Epithelial cell of proximal tubule (primary cell): Measurements from ENCODE around the gene AP1B1. TPM values are rescaled to one million over a fixed set of nuclear protein-coding genes. Genes with fewer than 3 reads are reported as not detected.
A peak's percentile ranks its signal among the peaks of the same experiment; 100 is the strongest.
"Not testable (repeated sequence)": the region's sequence is repeated elsewhere in the genome, so short reads cannot be mapped to it uniquely, and the experiment has no call there.

Experiments
- DNase-seq: peaks from one replicate; pipeline ENCODE4 v3.0.0-alpha.2; 2011; ENCODE audit warnings: low read depth
- H3K4me3 ChIP-seq: 2 replicates; pipeline ENCODE4 v1.5.1; 2011; ENCODE audit warnings: low read depth, mild to moderate bottlenecking, low read length
- CTCF ChIP-seq: conservative IDR thresholded peaks from 2 replicates; pipeline ENCODE4 v1.5.1; 2012; ENCODE audit warnings: low read depth, mild to moderate bottlenecking, low read length
- total RNA-seq: library from RNA; depleted of rRNA; stranded (reverse); fragments of >200 nt; gene quantifications from 2 replicates; pipeline ENCODE4 v1.2.3, GENCODE V29; 2015

AP1B1 gene
- total RNA-seq, 1 donor from 2014 or later: 50.3 TPM

GRCh38 chr22:29348956-29349355 lies 39.4 kb downstream of the AP1B1 start:
- no peak for TF ChIP-seq CTCF
- DNase-seq: no peak

GRCh38 chr22:29348041-29348440 lies 40.3 kb downstream of the AP1B1 start:
- TF ChIP-seq CTCF: no peak
- DNase-seq: no peak
- H3K4me3 ChIP-seq: no peak overlapping the region

More at GRCh38 chr22:29348956-29349355, 39.4 kb downstream of the AP1B1 start:
- H3K4me3 ChIP-seq: no peak overlapping the region

DNA sequence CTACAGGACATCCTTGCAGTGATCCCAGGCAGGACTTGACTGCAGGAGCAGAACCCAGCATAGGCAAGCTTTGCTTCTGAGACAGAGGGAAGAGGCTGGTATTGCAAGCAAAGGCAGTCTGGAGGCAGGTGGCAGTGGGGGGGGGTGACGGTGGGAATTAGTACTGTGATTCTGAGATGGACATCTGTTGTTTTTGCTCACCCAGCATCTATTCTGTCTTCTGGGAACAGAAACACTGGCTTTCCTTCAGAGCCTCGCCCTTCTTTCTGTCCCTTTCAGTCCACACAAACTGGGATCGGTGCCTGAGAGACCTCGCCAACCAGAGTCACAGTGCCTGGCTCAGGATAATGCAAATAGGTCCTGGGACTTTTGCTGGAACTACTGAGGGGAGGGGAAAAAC lies 41.7 kb downstream of the AP1B1 start:
- H3K4me3 ChIP-seq: no peak overlapping the region
- TF ChIP-seq CTCF: no peak
- DNase-seq: no peak

GRCh38 chr22:29345932-29346331 lies 42.4 kb downstream of the AP1B1 start:
- DNase-seq: no peak
- no peak for TF ChIP-seq CTCF
- H3K4me3 ChIP-seq: no peak overlapping the region

- DNase-seq, H3K4me3 ChIP-seq: not testable (repeated sequence)
Measured at GRCh38 chr22:29344889-29345288, 43.5 kb downstream of the AP1B1 start.

DNA sequence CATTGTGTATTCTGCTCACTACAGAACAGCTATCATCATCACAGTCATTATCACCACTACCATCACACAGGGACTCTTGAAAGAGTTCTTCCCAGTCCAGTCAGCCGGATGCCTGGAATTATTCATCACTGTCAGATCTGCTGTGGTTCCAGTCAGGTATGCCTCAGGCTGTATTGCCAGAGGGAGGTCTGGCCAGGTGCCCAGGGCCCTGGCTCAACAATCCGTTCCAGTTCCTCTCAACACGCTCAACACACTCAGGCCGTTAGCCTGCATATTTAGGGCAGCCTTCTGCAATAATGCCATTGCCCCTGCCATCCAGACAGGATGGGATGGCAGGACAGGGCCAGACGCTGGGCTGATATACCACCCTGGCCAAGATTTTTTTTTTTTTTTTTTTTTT lies 44.2 kb downstream of the AP1B1 start:
- DNase-seq: peak; percentile 76
- no peak overlapping the region for H3K4me3 ChIP-seq
- TF ChIP-seq CTCF: no peak

GRCh38 chr22:29343313-29343805 lies 45.0 kb downstream of the AP1B1 start:
- H3K4me3 ChIP-seq: no peak overlapping the region
- TF ChIP-seq CTCF: no peak
- no peak for DNase-seq
